ENCODE data around the gene OR5H6. TPM values are rescaled to one million over a fixed set of nuclear protein-coding genes. Genes with fewer than 3 reads are reported as not detected.

Gene OR5H6
- total RNA-seq (not detected), polyA plus RNA-seq (ENCODE audit: insufficient read depth, low read depth, low replicate concordance) (not detected)
- long read RNA-seq, donor 1 = 0 reads
- long read RNA-seq, donor 2 = 0 reads
- long read RNA-seq, donor 3 = 0 reads
- long read RNA-seq, donor 4 = 0 reads
- long read RNA-seq, donor 5 = 0 reads
- long read RNA-seq, donor 6 = 0 reads
- long read RNA-seq, donor 7 = 0 reads
- long read RNA-seq, donor 8 = 0 reads
- long read RNA-seq, donor 9 = 0 reads
- long read RNA-seq, donor 10 = 0 reads

DNA sequence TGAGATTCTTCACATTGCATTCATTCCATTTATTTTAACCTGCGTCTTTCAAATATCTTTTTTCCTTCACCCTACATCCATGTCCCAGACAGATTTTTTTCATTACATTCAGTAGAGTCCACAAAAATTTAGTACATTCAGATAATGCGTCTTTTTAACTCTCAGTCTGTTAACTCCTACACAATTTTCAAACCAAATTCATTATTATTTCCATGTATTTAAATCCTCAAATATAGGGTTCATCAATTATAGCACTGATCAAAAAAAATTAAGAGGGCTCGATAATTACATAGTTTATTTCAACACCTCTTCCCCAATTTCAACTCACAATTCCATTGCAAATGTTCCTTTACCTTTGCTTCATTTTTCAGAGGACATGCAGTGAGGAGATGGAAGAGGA lies at the start of gene OR5H6:
Gene OR5H6 (plus strand): TSS at position 301 of the 400 bp plus-strand sequence. CDS start 89 bp downstream, at position 390.
- no peaks in the 10 kb centered on the region for H3K27me3 ChIP-seq (ENCODE audit: control insufficient read depth, insufficient read depth, low read length)
- H3K4me1 ChIP-seq (ENCODE audit: control insufficient read depth in 2 of 3, insufficient read depth in 2 of 3, low read depth in 1 of 3, low read length in 3 of 3) = no peaks in the 10 kb centered on the region
- H3K9ac ChIP-seq (ENCODE audit: low read length in 3 of 3) = no peak within 1 kb of the TSS
- no peak within 1 kb of the TSS for H3K4me3 ChIP-seq (ENCODE audit: low read length in 3 of 3)
- H3K9me3 ChIP-seq (ENCODE audit: control insufficient read depth in 2 of 3, insufficient read depth in 1 of 3, low read length in 3 of 3) = no peaks in the 10 kb centered on the region
- FAIRE-seq (no peak), DNase-seq (no peak)
- no peak within 1 kb of the TSS for H3K27ac ChIP-seq (ENCODE audit: low read depth in 2 of 2, low read length in 2 of 2)
- H3K36me3 ChIP-seq (ENCODE audit: control insufficient read depth in 2 of 3, insufficient read depth in 3 of 3, low read length in 3 of 3) = no peaks in the 10 kb centered on the region
- intact Hi-C loops (cut with DNase I) = no loop called here
- no peak for TF ChIP-seq CTCF (IDR thresholded peaks at IDR 0.05; ENCODE audit: borderline replicate concordance, extremely low read depth, insufficient read depth)

DNA sequence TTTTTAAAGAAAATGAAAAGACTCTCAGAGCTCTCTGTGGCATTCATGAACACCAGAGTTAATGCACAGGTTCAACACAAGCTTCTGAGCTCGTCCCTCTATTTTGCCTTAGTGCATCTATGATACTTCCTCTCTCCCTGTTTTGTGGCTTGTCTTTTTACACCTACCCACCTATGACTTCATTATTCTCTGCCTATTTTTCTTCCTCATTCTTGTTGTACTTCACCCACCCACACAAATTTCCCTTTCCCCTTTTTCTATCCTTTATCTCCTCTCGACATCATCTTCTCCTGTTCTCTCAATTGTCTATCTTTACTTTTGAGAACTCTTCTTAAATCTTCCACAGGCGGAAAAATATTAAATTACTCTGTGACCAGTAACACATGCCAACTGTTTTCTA lies 49.0 kb upstream of the OR5H6 start:
- Histone ChIP-seq H3K4me3 (ENCODE audit: low read length in 3 of 3) (no peak overlapping the region), H3K36me3 (ENCODE audit: control insufficient read depth in 2 of 3, insufficient read depth in 3 of 3, low read length in 3 of 3) (no peaks in the 10 kb centered on the region), H3K27me3 (ENCODE audit: control insufficient read depth, insufficient read depth, low read length) (no peaks in the 10 kb centered on the region), H3K27ac (ENCODE audit: low read depth in 2 of 2, low read length in 2 of 2) (no peak overlapping the region), H3K9ac (ENCODE audit: low read length in 3 of 3) (no peak overlapping the region), H3K9me3 (ENCODE audit: control insufficient read depth in 2 of 3, insufficient read depth in 1 of 3, low read length in 3 of 3) (no peaks in the 10 kb centered on the region), H3K4me1 (ENCODE audit: control insufficient read depth in 2 of 3, insufficient read depth in 2 of 3, low read depth in 1 of 3, low read length in 3 of 3) (no peaks in the 10 kb centered on the region)
- intact Hi-C loops (cut with DNase I) = no loop called here
- DNase-seq (no peak), FAIRE-seq (no peak)
- no peak for TF ChIP-seq CTCF (IDR thresholded peaks at IDR 0.05; ENCODE audit: borderline replicate concordance, extremely low read depth, insufficient read depth)

GRCh38 chr3:98223907-98224672 lies 40.0 kb upstream of the OR5H6 start:
- Histone ChIP-seq H3K27ac (ENCODE audit: low read depth in 2 of 2, low read length in 2 of 2) (no peak overlapping the region), H3K27me3 (ENCODE audit: control insufficient read depth, insufficient read depth, low read length) (no peaks in the 10 kb centered on the region), H3K4me1 (ENCODE audit: control insufficient read depth in 2 of 3, insufficient read depth in 2 of 3, low read depth in 1 of 3, low read length in 3 of 3) (no peaks in the 10 kb centered on the region), H3K9ac (ENCODE audit: low read length in 3 of 3) (no peak overlapping the region), H3K9me3 (ENCODE audit: control insufficient read depth in 2 of 3, insufficient read depth in 1 of 3, low read length in 3 of 3) (no peaks in the 10 kb centered on the region), H3K36me3 (ENCODE audit: control insufficient read depth in 2 of 3, insufficient read depth in 3 of 3, low read length in 3 of 3) (no peaks in the 10 kb centered on the region), H3K4me3 (ENCODE audit: low read length in 3 of 3) (no peak overlapping the region)
- no peak for FAIRE-seq
- intact Hi-C loops (cut with DNase I) = no loop called here
- no peak for TF ChIP-seq CTCF (IDR thresholded peaks at IDR 0.05; ENCODE audit: borderline replicate concordance, extremely low read depth, insufficient read depth)
- no peak for DNase-seq
